K562 (cell line): ENCODE results near the gene RRBP1. TPM values are rescaled to one million over a fixed set of nuclear protein-coding genes. Genes with fewer than 3 reads are reported as not detected.

Experiments used
- ATF1 ChIP-seq, 2 experiments: fragments of 450-650 bp in 1 of 2; IDR thresholded peaks; 2 replicates each; pipeline ENCODE4 v1.6.1; 2016; ENCODE audit warnings: missing compliant biosample characterization in 1 of 2, missing genetic modification characterization in 1 of 2
- BCLAF1 ChIP-seq, 2 experiments: fragments of 450-650 bp in 1 of 2; IDR thresholded peaks; 2 replicates each; pipeline ENCODE4 v1.6.1; 2011 to 2017; ENCODE audit warnings: low read depth in 2 of 2, antibody characterized with exemption in 1 of 2, borderline replicate concordance in 1 of 2, low read length in 1 of 2, mild to moderate bottlenecking in 1 of 2, mixed read lengths in 1 of 2; ENCODE audit not compliant: control insufficient read depth in 1 of 2
- C11orf30 ChIP-seq: fragments of 450-650 bp; IDR thresholded peaks from 2 replicates; pipeline ENCODE4 v1.6.1; 2016; ENCODE audit warnings: low read depth, mild to moderate bottlenecking
- CCNT2 ChIP-seq: IDR thresholded peaks from 2 replicates; pipeline ENCODE4 v1.6.1; 2011; ENCODE audit warnings: borderline replicate concordance, low read depth, mild to moderate bottlenecking, moderate library complexity, mixed read lengths, low read length; ENCODE audit not compliant: insufficient read length; ENCODE audit errors: extremely low read depth
- FOXP4 ChIP-seq: sonication (generic); formaldehyde crosslinking; IDR thresholded peaks from 2 replicates; pipeline ENCODE4 v1.8.0; 2022; ENCODE audit warnings: mild to moderate bottlenecking, missing genetic modification reagents, borderline replicate concordance
- SP1 ChIP-seq: sonication (generic); formaldehyde crosslinking; IDR thresholded peaks from 2 replicates; pipeline ENCODE4 v1.8.1; 2022; ENCODE audit warnings: mild to moderate bottlenecking, missing genetic modification reagents
- TAL1 ChIP-seq: fragments of 450-650 bp; IDR thresholded peaks from 2 replicates; pipeline ENCODE4 v1.6.1; 2016; ENCODE audit warnings: mild to moderate bottlenecking
- USF1 ChIP-seq: sonication (generic); formaldehyde crosslinking; IDR thresholded peaks from 2 replicates; pipeline ENCODE4 v1.9.0; 2022; ENCODE audit warnings: mild to moderate bottlenecking, missing genetic modification reagents
- ZMIZ1 ChIP-seq, 2 experiments: fragments of 150-350 bp in 1 of 2; IDR thresholded peaks; 2 replicates each; pipeline ENCODE4 v1.6.1; 2012 to 2016; ENCODE audit warnings: low read depth in 2 of 2, low read length in 2 of 2, mild to moderate bottlenecking in 1 of 2, moderate library complexity in 1 of 2
- ZNF695 ChIP-seq: fragments of 450-650 bp; formaldehyde crosslinking; IDR thresholded peaks from 2 replicates; pipeline ENCODE4 v1.4.0; 2020; ENCODE audit warnings: mild to moderate bottlenecking, moderate library complexity
- ZNF785 ChIP-seq: fragments of 250-450 bp; sonication (Bioruptor Pico); IDR thresholded peaks from 2 replicates; pipeline ENCODE4 v1.4.0; 2020; ENCODE audit warnings: mild to moderate bottlenecking
- polyA plus RNA-seq, 8 experiments: library from polyadenylated mRNA; depleted of rRNA in 4 of 8; stranded (reverse) in 5 of 8; unstranded in 3 of 8; fragments of >200 nt; fragmentation: Nextera tagmentation in 2 of 8; fragmentation: Illumina TruSeq in 1 of 8; extraction: Ambion mirVana in 2 of 8; extraction: Trizol in 1 of 8; gene quantifications; 2 replicates each; pipeline versions ENCODE4 v1.2.1 to v1.2.3, GENCODE V29; 2011 to 2014; ENCODE audit warnings: inconsistent platforms in 1 of 8, missing spikeins in 1 of 8
- total RNA-seq, 7 experiments: library from RNA; depleted of rRNA in 6 of 7; stranded (reverse); fragments of >200 nt in 6 of 7; fragmentation: Illumina TruSeq in 2 of 7; extraction: Trizol in 2 of 7; gene quantifications; 2 replicates each; pipeline versions ENCODE4 v1.2.1 to v1.2.3, GENCODE V29; 2011 to 2021; ENCODE audit warnings: low replicate concordance in 1 of 7

RRBP1 gene
- total and polyA plus RNA-seq, 9 of the 15 experiments (the other 6 are each of a cell fraction or from before 2014, with no cell fraction given): 0.84 to 32.0 (median 17.6) TPM

- TF ChIP-seq ZMIZ1 (IDR thresholded peaks at IDR 0.05; ENCODE audit: low read depth in 2 of 2, low read length in 2 of 2) (no peak), USF1 (CRISPR knock-in tag) (no peak), SP1 (CRISPR knock-in tag) (no peak), ATF1 (CRISPR knock-in tag; IDR thresholded peaks at IDR 0.05) (no peak), ATF1 (tag; IDR thresholded peaks at IDR 0.05) (no peak), FOXP4 (CRISPR knock-in tag) (no peak), ZNF785 (CRISPR knock-in tag) (no peak), TAL1 (no peak), C11orf30 (no peak), ZNF695 (CRISPR knock-in tag) (no peak), CCNT2 (no peak), BCLAF1 (IDR thresholded peaks at IDR 0.05; ENCODE audit: borderline replicate concordance in 1 of 2, control insufficient read depth in 1 of 2, low read depth in 2 of 2, low read length in 1 of 2) (no peak)
Measured at GRCh38 chr20:17598013-17598550, 84.0 kb downstream of the RRBP1 start (continued).
